Placental epithelial cell (primary cell): ENCODE data around the gene UBN1. TPM values are rescaled to one million over a fixed set of nuclear protein-coding genes. Genes with fewer than 3 reads are reported as not detected.

Source experiments
- total RNA-seq: library from RNA; depleted of rRNA; stranded (reverse); fragments of >200 nt; gene quantifications from 2 replicates; pipeline ENCODE4 v1.2.3, GENCODE V29; 2012

UBN1 gene, protein sequence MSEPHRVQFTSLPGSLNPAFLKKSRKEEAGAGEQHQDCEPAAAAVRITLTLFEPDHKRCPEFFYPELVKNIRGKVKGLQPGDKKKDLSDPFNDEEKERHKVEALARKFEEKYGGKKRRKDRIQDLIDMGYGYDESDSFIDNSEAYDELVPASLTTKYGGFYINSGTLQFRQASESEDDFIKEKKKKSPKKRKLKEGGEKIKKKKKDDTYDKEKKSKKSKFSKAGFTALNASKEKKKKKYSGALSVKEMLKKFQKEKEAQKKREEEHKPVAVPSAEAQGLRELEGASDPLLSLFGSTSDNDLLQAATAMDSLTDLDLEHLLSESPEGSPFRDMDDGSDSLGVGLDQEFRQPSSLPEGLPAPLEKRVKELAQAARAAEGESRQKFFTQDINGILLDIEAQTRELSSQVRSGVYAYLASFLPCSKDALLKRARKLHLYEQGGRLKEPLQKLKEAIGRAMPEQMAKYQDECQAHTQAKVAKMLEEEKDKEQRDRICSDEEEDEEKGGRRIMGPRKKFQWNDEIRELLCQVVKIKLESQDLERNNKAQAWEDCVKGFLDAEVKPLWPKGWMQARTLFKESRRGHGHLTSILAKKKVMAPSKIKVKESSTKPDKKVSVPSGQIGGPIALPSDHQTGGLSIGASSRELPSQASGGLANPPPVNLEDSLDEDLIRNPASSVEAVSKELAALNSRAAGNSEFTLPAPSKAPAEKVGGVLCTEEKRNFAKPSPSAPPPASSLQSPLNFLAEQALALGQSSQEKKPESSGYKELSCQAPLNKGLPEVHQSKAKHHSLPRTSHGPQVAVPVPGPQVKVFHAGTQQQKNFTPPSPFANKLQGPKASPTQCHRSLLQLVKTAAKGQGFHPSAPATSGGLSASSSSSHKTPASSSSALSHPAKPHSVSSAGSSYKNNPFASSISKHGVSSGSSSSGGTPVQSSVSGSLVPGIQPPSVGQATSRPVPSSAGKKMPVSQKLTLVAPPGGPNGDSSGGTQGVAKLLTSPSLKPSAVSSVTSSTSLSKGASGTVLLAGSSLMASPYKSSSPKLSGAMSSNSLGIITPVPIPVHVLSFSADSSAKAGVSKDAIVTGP (N-terminal part only)
- 32.8 and 46.7 TPM in 2 replicates for total RNA-seq

DNA sequence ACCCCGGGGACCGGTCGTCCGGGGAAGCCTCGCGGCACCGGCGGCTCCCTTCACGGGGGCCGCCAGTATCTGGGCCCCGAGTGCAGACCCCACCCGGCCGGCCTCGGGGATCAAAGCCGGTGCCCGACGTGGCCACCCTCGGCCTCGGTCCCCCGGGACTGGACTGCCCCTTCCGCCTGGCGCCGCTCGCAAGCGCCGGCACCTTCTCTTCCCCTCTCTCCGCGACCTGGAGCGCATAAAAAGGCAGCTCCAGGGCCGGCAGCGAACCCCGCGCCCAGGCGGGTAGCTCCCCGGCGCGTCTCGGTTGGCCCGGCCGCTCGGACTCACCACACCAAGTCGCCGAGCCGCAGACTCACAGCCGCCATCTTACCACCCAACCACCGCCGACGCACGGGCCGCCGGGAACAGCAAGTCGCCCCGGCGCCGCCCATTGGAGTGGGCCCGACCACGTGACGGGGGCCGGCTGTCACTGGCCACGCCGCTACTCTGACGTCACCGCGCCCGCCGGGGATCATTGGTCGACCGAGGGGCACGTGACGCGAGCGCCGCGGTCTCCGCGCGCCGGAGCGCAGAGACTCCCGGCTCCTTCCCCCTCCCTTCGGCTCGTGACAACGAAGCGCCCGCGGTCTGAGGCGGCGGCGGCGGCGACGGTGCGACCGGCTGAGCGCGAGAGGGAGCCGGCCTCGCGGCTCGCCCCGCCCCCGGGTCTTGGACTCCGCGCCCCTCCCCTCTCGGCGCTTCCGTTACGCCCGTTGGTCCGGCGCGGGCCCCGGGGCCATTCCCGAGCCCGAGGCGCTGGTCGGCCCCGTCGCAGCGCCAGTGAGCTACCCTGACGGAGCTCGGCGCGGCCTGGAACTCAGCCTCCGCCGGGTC is at the start of gene UBN1, which contains the start of gene GLYR1:
Gene UBN1 (plus strand): TSS at position 581 of the 873 bp plus-strand sequence. CDS start 5,437 bp downstream, outside the sequence.
Gene GLYR1 (minus strand): TSS at position 388 of the 873 bp plus-strand sequence. CDS start 23 bp downstream, at position 365.

DNA sequence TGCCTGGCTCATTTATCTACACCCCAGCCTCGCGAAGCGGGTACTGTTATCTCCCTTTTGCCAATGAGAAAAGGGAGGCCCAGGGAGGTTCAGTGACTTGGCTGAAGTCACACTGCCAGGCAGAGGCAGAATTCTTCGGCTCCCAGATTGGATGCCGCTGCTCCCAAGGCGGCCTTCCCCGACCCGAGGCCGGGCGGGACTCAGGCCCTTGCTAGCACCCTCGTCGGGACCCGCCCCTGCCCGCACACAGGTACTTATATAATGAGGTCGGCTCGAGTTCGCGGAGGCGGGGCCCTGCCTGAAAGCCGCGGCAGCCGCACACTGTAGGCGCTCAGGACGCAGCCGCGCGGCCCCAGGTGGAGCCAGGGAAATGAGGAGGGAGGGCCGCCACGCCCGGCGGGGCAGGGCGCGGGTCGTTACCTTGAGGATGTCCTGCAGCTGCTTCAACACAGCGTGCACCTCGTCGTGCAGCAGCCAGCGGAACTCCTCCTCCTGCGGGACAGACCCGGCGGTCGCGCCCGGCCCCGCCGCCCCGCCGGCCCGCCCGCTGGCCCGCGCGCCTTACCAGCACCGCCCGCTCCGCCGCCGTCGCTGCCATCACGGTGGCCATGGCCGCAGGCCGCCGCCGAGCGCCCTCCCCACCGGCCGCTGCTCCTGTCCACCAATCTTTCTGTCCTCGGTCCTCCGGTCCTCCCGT is 45.2 kb upstream of the UBN1 start, which contains the start of gene ROGDI:
Gene ROGDI (minus strand): TSS at position 672 of the 697 bp plus-strand sequence. CDS start 62 bp downstream, at position 610.

Other genes with a start within 250 kb of the UBN1 start
- gene UBALD1, start 232.6 kb upstream of the UBN1 start, total RNA-seq, result 18.5 and 19.6 TPM in 2 replicates
- gene MGRN1, start 222.7 kb upstream of the UBN1 start, total RNA-seq, result 29.1 and 42.5 TPM in 2 replicates
- gene NUDT16L1, start 153.9 kb upstream of the UBN1 start, total RNA-seq, result 23.2 and 27.7 TPM in 2 replicates
- gene ANKS3, start 113.2 kb upstream of the UBN1 start, total RNA-seq, result 18.5 and 19.2 TPM in 2 replicates
- gene DNAAF8, start 112.9 kb upstream of the UBN1 start, total RNA-seq, result 0.39 and 0.54 TPM in 2 replicates
- 15.3 and 17.8 TPM in 2 replicates for gene ZNF500, start 80.3 kb upstream of the UBN1 start, total RNA-seq
- not detected in 2 replicates for gene SEPTIN12, start 59.1 kb upstream of the UBN1 start, total RNA-seq
- not detected in 2 replicates for gene SMIM22, start 52.1 kb upstream of the UBN1 start, total RNA-seq
- gene ROGDI, start 44.8 kb upstream of the UBN1 start, total RNA-seq, result 22.8 and 28.4 TPM in 2 replicates
- 35.7 and 45.7 TPM in 2 replicates for gene GLYR1, start 193 bp upstream of the UBN1 start, total RNA-seq
- 14.2 and 33.4 TPM in 2 replicates for gene PPL, start 89.7 kb downstream of the UBN1 start, total RNA-seq
- under 0.01 and 0.11 TPM in 2 replicates for gene SEC14L5, start 110.8 kb downstream of the UBN1 start, total RNA-seq
- 13.7 and 19.5 TPM in 2 replicates for gene NAGPA, start 186.5 kb downstream of the UBN1 start, total RNA-seq
- not detected in 2 replicates for gene C16orf89, start 218.5 kb downstream of the UBN1 start, total RNA-seq
- gene ALG1, start 224.4 kb downstream of the UBN1 start, total RNA-seq, result 20.8 and 48.2 TPM in 2 replicates